Measurements from ENCODE around the gene PCMTD2. TPM values are rescaled to one million over a fixed set of nuclear protein-coding genes. Genes with fewer than 3 reads are reported as not detected.
A peak's percentile ranks its signal among the peaks of the same experiment; 100 is the strongest.

Gene PCMTD2
- total and polyA plus RNA-seq, 2 of the 13 experiments (the other 11 are each of a cell fraction or from before 2014, with no cell fraction given): 47.0 to 76.9 TPM

DNA sequence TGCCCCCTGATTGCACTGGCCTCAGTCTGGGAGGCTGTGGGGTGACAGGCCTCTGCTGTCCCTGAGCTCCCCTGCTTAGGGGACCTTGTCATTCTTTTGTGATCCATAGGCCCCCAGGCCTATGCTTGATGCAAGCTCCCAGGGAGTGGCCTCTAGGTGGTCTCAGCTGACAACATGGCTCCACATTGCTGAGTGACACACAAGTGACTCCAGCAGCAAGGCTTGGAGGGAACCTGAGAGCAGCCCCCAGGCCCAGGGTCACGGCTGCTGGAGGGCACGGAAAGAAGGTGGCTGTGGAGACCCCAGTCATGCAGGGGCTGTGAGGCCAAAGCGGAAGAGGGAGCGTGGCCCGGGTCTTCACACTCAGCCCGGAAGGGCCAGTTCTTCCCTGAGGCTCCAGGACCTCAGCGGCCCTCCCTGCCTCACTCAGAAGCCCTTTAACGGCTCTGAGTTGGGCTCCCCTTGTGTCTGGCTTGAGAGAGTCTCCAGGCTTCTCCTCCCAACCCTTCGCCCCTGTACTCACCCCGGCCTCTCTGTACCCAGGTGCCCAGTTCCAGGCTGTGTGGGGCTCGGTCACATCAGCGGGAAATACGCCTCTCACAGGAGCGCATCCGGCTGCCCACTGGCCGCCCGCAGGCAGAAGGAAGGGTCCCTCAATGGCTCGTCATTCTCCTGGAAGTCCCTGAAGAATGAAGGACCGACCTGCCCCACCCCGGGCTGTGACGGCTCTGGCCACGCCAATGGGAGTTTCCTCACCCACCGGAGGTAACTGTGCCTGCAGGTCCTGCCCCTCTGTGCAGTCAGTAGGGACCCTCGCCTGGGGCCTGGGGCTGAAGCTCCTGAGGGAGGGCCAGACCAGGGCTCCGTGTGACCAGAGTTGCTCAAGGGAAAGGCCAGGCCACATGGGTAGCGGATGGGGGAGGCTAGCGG lies 23.7 kb upstream of the PCMTD2 start:
- Histone ChIP-seq H3K27me3 (ENCODE audit: control insufficient read depth in 1 of 2, insufficient read depth in 2 of 2, low read length in 2 of 2) (peaks cover 8 to 38% of the 10 kb centered on the region in 2 experiments; a peak in 3 of 5 replicates), H3K36me3 (replicated peaks in 1 of 2; ENCODE audit: control insufficient read depth in 1 of 2, insufficient read depth in 2 of 2, low read length in 2 of 2) (no peaks in the 10 kb centered on the region), H4K20me1 (ENCODE audit: insufficient read depth, low read length) (no peaks in the 10 kb centered on the region), H3K4me1 (ENCODE audit: insufficient read depth, low read length) (peaks cover 38% of the 10 kb centered on the region), H3K4me2 (ENCODE audit: low read depth, low read length) (no peak overlapping the region), H3K79me2 (ENCODE audit: insufficient read depth, low read length) (no peaks in the 10 kb centered on the region), H2AFZ (ENCODE audit: low read length) (no peak overlapping the region), H3K9me3 (ENCODE audit: low read length) (no peaks in the 10 kb centered on the region), H3K27ac (ENCODE audit: extremely low read length, insufficient read depth, low read length) (no peak overlapping the region), H3K4me3 (replicated peaks in 1 of 3; ENCODE audit: insufficient read depth in 1 of 3, low read depth in 2 of 3, low read length in 3 of 3) (no peak overlapping the region), H3K9ac (ENCODE audit: insufficient read depth, low read depth, low read length) (no peak overlapping the region)
- intact Hi-C loops (cut with micrococcal nuclease; ENCODE audit: unreplicated experiment) (no loop called here), in situ Hi-C loops (cut with HindIII; ENCODE audit: extremely low pct_ligation_motif_present, low pct_unique_long_range_greater_than_20kb) (no loop called here)
- ChIA-PET CTCF (ENCODE audit: low intra/inter-chr PET ratio, low total read pairs) (no interaction called here), POLR2A (interaction anchor here (1.0 to 3.0 kb wide), 3 partner anchors 9 to 24 kb away, joined by 3 to 9 read pairs (median 8); partner anchors contain the start of gene PCMTD2)
- FAIRE-seq: no peak
- no TSS peak for BruUV-seq (replicated peaks)
- no peak; the same call in 2 of the 3 replicates for ATAC-seq
- no peak for DNase-seq (ENCODE audit: low spot score)
- TF ChIP-seq HES4 (CRISPR knock-in tag; IDR thresholded peaks at IDR 0.05; ENCODE audit: borderline replicate concordance) (0 out of 2 replicates have a peak, but pooled peaks have one; percentile 26), RFX1 (IDR thresholded peaks at IDR 0.05) (0 out of 2 replicates have a peak, but pooled peaks have one; percentile 6), ZNF589 (CRISPR knock-in tag; conservative IDR thresholded peaks at IDR 0.05) (0 out of 2 replicates have a peak, but pooled peaks have one; percentile 39), PHF5A (CRISPR knock-in tag; IDR thresholded peaks at IDR 0.05; ENCODE audit: low read depth, unreplicated experiment) (no peak), FOXO4 (CRISPR knock-in tag; conservative IDR thresholded peaks at IDR 0.05) (0 out of 2 replicates have a peak, but pooled peaks have one; percentile 15), CREBL2 (CRISPR knock-in tag; IDR thresholded peaks at IDR 0.05; ENCODE audit: borderline replicate concordance) (no peak), BORCS8-MEF2B (CRISPR knock-in tag; IDR thresholded peaks at IDR 0.05) (0 out of 2 replicates have a peak, but pooled peaks have one; percentile 20), HIC2 (CRISPR knock-in tag; IDR thresholded peaks at IDR 0.05; ENCODE audit: low read depth) (0 out of 2 replicates have a peak, but pooled peaks have one; percentile 22)
- TF ChIP-seq, protein P1, sequence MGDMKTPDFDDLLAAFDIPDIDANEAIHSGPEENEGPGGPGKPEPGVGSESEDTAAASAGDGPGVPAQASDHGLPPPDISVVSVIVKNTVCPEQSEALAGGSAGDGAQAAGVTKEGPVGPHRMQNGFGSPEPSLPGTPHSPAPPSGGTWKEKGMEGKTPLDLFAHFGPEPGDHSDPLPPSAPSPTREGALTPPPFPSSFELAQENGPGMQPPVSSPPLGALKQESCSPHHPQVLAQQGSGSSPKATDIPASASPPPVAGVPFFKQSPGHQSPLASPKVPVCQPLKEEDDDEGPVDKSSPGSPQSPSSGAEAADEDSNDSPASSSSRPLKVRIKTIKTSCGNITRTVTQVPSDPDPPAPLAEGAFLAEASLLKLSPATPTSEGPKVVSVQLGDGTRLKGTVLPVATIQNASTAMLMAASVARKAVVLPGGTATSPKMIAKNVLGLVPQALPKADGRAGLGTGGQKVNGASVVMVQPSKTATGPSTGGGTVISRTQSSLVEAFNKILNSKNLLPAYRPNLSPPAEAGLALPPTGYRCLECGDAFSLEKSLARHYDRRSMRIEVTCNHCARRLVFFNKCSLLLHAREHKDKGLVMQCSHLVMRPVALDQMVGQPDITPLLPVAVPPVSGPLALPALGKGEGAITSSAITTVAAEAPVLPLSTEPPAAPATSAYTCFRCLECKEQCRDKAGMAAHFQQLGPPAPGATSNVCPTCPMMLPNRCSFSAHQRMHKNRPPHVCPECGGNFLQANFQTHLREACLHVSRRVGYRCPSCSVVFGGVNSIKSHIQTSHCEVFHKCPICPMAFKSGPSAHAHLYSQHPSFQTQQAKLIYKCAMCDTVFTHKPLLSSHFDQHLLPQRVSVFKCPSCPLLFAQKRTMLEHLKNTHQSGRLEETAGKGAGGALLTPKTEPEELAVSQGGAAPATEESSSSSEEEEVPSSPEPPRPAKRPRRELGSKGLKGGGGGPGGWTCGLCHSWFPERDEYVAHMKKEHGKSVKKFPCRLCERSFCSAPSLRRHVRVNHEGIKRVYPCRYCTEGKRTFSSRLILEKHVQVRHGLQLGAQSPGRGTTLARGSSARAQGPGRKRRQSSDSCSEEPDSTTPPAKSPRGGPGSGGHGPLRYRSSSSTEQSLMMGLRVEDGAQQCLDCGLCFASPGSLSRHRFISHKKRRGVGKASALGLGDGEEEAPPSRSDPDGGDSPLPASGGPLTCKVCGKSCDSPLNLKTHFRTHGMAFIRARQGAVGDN (CRISPR knock-in tag; IDR thresholded peaks at IDR 0.05): 0 out of 2 replicates have a peak, but pooled peaks have one; percentile 46
- WGBS (ENCODE audit: low lambda C conversion rate): 75% methylated on average over 27 of the region's 27 CpGs
